Measurements from ENCODE around the gene MGARP.

Gene MGARP

GRCh38 chr4:139242511-139243051 is 37.4 kb downstream of the MGARP start:
- no peak for FAIRE-seq

- no peak for FAIRE-seq
Measured at GRCh38 chr4:139241784-139242151, 38.3 kb downstream of the MGARP start.

- FAIRE-seq, result no peak
Measured at GRCh38 chr4:139241086-139241783, 38.8 kb downstream of the MGARP start.

GRCh38 chr4:139239127-139239772 is 40.8 kb downstream of the MGARP start:
- no peak for FAIRE-seq

- no peak for FAIRE-seq
Measured at GRCh38 chr4:139234253-139234652, 45.8 kb downstream of the MGARP start.

- FAIRE-seq, result peak; percentile 95
Measured at GRCh38 chr4:139229534-139230039, 50.4 kb downstream of the MGARP start.

- FAIRE-seq, result no peak
Measured at GRCh38 chr4:139227729-139228404, 52.2 kb downstream of the MGARP start.

- FAIRE-seq, result no peak
Measured at GRCh38 chr4:139223682-139224317, 56.2 kb downstream of the MGARP start.

GRCh38 chr4:139222215-139222614 is 57.8 kb downstream of the MGARP start:
- no peak for FAIRE-seq

- no peak for FAIRE-seq
Measured at GRCh38 chr4:139221687-139222086, 58.3 kb downstream of the MGARP start.

- no peak for FAIRE-seq
Measured at GRCh38 chr4:139219450-139220055, 60.5 kb downstream of the MGARP start.

All from TTC549 (cell line).